ENCODE data around the gene FOXL3.
"Not testable (repeated sequence)": the region's sequence is repeated elsewhere in the genome, so short reads cannot be mapped to it uniquely, and the experiment has no call there.

The FOXL3 gene

DNA sequence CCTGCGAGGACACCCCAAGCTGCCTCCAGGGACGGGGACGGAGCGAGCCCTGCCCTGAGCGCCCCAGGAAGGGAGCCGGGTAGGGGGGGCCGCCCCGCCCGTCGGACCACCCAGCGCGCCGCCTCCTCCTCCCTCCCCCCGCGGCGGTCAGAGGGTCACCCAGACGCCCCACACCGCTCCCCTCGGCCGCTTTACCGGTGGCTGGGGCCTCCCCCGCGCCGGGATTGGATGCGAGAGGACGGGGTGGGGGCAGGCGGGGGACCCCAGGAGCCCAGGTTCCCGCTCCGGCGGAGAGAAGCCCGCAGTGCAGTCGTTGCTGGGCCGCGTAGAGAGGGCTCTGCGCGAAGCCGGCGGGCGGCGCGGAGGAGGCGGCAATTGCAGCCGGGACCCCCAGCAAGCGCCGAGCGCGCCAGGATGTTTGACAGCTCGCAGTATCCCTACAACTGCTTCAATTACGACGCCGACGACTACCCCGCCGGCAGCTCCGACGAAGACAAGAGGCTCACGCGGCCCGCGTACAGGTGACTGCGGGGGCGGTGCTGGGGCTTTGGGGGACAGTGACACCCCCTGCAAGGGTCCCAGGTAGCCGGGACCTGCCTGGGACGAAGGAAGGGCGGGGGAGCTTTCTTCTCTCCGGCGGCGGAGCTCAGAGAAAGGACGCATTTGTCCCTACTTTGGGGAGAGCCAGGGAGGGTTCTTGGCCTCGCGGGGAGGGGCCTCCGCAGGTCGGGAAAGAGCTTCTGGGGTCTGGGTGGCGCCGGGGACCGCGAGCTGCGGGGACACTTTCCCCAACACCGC is at the start of gene FOXL3:
Gene FOXL3 (plus strand): TSS at position 415 of the 798 bp plus-strand sequence. CDS start 0 bp downstream, at position 415.
- DNase-seq (ENCODE audit: low read depth in 2 of 2) = no peak

DNA sequence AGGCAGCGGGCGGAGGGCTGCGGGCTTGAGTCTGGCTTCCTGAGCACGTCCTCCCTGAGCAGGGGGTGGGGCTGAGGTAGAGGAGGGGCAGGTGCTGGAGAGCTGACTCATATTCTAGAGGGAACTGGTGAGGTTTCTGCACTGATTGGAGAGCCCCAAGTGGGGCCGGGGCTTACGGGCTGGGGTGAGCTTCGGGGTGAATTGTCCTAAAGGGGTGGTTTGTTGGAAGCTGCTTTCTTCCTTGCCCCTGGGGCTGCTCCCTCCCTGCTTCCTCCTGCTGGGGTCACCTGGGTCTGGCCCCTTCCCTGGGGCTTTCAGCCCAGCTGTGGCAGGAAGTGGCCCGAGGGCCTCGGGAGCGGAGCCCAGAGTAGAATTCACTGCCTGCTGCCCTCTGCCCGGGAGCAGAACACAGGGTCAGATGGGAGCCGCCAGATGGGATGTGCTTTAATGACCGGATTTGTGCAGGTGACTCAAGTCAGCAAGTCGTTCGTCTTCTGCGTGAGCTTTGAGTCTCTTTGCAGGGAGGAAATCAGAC is 49.0 kb upstream of the FOXL3 start:
- no peak for DNase-seq (ENCODE audit: low read depth in 2 of 2)

DNA sequence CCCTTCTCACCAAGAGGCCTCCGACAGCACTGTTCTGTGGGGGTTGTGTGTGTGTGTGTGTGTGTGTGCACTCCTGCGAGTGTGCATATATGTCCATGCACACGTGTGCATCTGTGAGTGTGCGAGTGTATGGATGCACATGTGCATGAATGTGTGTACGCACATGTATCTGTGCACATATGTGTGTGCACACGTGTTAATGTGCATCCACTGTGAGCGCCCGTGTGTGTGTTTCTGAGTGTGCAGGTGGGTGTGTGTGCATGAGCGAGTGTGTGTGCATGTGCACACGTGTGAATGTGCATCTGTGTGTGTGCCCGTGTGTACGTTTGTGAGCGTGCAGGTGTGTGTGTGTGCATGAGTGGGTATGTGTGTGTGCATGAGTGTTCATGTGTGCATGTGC is 48.5 kb upstream of the FOXL3 start:
- DNase-seq (ENCODE audit: low read depth in 2 of 2) = no peak

DNA sequence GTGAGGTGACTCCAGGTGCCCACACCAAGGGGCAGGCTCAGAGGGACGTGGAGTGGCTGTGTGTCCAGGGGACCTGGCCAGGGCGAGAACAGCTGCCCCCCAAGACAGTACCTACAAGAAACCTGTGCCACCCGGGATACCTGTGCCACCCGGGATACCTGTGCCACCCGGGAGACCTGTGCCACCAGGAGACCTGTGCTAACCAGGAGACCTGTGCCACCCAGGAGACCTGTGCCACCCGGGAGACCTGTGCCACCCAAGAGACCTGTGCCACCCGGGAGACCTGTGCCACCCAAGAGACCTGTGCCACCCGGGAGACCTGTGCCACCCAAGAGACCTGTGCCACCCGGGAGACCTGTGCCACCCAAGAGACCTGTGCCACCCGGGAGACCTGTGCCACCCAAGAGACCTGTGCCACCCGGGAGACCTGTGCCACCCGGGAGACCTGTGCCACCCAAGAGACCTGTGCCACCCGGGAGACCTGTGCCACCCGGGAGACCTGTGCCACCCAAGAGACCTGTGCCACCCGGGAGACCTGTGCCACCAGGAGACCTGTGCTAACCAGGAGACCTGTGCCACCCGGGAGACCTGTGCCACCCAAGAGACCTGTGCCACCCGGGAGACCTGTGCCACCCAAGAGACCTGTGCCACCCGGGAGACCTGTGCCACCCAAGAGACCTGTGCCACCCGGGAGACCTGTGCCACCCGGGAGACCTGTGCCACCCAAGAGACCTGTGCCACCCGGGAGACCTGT is 47.0 kb upstream of the FOXL3 start:
- not testable (repeated sequence) for DNase-seq (ENCODE audit: low read depth in 2 of 2)

DNA sequence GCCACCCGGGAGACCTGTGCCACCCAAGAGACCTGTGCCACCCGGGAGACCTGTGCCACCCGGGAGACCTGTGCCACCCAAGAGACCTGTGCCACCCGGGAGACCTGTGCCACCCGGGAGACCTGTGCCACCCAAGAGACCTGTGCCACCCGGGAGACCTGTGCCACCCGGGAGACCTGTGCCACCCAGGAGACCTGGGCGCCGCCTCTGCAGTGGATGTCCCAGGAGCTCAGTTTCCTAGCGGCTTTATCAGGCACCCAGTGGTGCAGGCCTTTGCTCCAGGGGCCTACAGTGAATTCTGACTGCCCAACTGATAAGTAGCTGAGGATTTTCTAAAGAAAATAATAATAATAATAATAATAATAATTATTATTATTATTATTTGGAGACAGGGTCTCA is 46.4 kb upstream of the FOXL3 start:
- DNase-seq (ENCODE audit: low read depth in 2 of 2) = not testable (repeated sequence)

DNA sequence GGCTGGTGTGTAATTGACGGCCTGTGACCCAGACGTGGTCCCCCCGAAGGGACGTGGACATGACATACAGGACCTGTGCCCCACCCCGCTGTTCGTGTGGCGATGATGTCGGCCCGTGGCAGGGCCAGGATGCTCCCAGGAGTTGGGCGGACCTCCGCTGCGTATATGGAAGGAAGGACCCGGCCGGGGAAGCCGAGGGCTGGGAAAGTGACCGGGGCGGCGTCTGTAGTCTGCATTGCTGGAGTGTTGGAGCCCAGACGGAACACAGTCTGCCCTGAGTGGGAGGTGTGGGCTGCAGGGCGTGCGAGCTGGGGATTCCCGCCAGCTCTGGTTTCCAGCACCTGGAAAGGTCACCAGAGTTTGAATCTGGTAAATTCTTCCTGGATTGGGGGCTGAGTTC is 45.0 kb upstream of the FOXL3 start:
- DNase-seq (ENCODE audit: low read depth in 2 of 2) = no peak

DNA sequence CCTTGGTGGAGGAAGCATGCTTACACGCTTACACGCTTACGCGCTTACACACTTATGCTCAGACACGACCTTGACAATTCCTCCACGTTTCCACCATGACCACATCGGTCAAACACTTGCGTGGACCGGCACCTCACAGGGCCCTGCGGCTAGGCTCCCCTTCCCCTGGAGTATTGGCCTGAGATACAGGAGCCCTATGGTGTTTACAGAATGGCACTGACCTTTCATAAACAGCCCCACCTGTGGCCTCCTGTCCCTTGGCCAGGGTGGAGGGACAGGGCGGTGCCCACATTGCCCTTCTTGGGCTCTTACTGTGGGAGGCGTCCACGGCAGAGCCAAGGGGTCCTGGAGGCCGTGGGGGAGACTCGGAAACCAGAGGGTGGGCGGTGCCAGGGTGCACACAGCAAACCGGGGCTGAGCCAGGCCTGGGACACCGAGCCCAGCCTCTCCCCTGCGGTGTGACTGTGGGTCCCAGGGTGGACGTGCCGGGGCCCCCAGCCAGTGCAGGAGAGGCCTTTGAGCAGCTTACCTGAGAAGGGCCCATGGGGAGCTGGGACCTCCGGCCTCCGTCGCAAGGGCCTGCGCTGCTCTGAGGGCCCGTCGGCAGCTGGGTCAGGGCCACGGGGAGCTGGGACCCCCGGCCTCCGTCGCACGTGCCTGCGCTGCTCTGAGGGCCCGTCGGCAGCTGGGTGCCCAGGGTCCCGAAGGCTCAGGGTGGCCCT is 44.2 kb upstream of the FOXL3 start:
- no peak for DNase-seq (ENCODE audit: low read depth in 2 of 2)

DNA sequence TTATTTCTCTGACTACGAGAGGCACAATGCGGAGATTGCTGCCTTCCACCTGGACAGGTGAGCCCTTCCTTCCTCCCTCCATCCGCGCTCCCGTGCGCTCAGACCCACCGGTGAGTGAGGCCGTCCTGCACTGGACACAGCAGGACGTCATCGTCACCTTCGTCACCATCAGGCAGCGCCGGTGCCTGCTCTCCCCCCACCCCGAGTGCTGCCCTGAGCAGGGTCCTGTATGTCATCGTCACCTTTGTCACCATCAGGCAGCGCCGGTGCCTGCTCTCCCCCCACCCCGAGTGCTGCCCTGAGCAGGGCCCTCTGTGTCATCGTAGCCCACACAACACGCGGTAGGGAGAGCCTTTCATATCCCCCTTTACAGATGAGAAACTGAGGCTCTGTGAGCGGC is 43.5 kb upstream of the FOXL3 start:
- DNase-seq (ENCODE audit: low read depth in 2 of 2) = no peak

DNA sequence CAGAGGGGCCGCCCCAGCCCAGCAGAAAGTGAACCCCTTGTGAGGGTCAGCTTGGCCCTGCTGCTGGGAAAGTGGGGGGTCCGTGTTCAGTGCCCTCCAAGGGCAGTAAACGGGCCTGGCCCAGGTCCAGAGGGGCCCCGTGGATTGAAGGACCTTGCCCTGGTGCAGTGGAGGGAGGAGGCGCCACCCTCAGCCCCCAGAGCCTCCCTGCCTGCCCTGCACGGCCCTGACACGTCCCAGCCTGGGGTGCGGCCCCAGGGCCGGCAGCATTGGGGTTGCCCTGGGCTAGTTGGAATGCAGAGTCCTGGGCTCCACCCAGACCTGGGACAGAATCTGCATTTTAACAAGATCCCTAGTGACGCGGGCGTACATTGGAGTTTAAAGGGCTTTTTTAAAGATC is 42.8 kb upstream of the FOXL3 start:
- no peak for DNase-seq (ENCODE audit: low read depth in 2 of 2)

DNA sequence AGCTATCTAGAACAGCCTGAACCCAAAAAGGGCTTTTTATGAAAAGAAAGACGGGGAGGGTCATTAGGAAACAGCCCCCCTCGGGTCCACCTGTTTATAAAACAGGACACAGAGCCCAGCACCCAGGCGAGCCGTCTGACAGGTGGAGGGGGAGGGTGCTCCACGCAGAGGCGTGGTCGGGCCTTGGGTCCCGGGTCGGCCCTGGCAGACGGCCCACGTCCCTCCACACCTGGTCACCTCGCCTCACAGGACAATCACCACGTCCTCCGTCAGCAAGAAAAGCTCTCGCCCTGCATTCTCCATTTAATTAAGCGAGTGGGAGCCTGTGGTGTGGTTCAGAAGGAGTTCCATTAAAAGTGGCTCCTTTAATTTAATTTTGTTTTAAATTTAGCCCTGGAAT is 42.3 kb upstream of the FOXL3 start:
- DNase-seq (ENCODE audit: low read depth in 2 of 2) = no peak

DNA sequence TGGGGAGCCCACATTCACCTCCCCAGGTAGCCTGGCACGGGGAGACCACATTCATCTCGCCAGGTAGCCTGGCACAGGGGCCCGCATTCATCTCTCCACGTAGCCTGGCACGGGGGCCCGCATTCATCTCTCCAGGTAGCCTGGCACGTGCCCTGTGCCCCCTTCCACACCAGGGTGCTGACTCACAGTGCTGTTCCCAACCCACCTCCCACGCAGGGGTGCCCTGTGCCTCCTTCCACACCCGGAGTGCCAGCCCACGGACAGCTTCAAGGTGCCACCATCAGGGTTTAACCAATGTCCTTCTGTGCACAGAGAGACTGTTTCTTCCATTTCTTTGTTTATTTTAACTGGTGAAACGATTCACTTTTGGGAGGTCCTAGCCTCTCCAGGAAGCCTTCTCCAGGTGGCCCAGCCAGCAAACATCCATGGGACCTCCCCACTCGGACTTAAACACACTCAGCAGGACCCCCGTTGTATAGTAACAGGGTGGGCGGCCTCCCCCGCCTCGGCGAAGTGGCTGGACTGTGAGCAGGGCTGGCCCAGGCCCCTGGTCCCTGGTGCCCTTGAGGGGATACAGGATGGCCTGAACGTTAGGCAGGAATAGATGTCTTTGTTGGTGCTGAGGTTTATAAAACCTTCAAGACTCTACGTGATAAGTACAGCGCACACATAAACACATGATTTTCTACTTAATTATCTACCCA is 41.1 kb upstream of the FOXL3 start:
- DNase-seq (ENCODE audit: low read depth in 2 of 2) = no peak

DNA sequence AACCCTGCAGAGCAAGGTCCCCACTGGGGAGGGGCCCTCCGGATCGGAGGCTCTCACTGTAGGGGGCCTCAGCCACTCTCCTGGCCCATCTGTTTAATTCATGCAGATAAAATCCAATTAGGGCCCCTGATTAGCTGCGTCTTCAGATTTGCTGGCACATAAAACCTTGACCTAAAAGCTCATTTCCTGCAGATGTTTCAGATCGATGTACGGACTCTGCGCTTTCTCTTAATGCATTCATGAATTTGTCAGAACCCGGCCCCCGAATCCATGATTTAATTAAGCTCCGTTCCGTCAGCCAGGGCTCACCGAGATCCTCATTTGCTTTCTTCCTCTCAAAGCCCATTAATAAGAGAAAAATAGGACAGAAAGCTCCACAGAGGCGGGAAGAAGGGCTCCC is 40.0 kb upstream of the FOXL3 start:
- DNase-seq (ENCODE audit: low read depth in 2 of 2) = no peak

DNA sequence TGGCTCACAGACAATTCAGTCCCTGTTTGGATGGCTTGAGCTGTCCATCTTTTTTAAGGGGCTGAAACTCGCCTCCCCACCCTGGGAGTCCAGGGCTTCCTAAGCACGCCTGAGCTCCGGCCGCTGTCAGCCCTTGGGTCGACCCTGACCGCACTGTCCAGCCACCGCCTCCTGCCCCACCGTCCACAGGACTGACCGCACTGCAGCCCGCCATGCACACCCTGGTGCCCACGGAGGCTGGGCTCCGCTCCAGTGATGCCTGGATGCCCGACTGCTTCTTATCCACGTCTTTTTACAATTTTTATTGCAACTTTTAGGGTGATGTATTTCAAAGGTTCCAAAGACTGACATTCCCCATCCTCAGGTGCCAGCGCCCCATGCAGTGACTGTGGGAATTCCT is 39.4 kb upstream of the FOXL3 start:
- no peak for DNase-seq (ENCODE audit: low read depth in 2 of 2)

DNA sequence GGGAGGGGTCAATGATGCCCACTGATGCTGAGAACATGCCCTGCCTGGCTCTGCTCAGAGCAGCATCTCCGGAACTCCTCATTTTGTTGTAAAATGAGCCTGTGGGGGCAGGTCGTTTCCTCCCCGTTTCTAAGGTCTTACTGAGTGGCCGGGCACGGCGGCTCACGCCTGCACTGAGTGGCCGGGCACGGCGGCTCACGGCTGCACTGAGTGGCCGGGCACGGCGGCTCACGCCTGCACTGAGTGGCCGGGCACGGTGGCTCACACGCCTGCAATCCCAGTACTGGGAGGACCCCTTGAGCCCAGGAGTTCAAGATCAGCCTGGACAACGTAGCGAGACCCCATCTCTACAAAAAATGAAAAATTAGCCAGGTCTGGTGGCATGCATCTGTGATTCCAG is 39.0 kb upstream of the FOXL3 start:
- no peak for DNase-seq (ENCODE audit: low read depth in 2 of 2)

DNA sequence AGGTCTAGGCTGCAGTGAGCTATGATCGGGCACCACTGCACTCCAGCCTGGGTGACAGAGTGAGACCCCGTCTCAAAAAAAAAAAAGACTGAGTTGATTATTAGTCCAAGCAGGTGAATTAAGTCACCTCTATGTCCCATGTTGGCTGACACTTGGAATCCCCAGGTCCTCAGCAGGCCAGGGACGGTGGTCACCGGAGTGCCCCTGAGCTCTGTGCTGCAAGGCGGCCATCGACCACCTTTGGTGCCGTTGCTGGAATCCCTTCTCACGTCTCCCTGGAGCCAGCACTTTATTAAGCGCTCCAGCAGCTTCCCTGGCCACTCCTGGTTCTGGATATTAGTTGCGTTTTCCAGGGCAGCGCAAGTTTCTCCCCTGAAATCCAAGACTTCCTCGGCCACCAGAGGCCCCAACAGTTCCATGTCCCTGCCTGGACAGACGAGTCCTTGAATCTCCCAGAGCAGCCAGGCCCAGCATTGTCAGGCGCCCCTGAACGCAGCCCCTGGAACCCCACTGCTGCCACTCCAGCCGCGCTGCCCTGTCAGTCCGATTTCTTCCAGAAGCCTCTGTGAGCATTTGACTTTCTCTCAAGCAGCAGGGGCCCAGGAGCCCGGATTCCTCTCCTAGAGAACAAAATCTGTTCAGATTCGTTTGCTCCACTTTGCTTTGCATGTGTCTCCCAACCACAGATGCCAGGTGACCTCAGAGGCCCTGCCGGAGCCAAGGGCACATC is 38.4 kb upstream of the FOXL3 start:
- no peak for DNase-seq (ENCODE audit: low read depth in 2 of 2)

DNA sequence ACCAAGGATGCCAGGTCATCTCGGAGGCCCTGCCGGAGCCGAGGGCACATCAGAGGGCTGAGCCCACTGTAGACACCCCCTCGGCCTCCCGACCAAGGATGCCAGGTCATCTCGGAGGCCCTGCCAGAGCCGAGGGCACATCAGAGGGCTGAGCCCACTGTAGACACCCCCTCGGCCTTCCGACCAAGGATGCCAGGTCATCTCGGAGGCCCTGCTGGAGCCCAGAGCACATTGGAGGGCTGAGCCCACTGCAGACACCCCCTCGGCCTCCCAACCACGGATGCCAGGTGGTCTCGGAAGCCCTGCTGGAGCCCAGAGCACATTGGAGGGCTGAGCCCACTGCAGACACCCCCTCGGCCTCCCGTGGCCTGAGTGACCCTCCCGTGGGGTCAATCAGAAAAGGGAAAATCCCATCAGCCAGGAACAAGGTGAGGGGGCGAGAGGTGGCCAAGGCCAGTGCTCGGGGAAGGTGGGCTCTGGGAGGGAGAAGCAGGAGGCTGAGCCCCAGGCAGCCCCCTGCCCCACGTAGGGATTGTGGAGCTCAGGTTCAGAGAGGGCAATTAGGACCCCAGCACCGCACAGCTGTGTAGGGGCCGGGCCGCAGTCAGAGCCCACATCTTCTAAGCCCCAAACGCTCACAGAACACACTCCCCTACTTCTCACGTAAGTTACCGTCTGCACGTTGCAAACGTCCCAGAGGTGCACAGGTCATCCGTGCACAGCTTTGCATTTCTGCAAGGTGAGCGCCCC is 37.6 kb upstream of the FOXL3 start:
- DNase-seq (ENCODE audit: low read depth in 2 of 2) = no peak

DNA sequence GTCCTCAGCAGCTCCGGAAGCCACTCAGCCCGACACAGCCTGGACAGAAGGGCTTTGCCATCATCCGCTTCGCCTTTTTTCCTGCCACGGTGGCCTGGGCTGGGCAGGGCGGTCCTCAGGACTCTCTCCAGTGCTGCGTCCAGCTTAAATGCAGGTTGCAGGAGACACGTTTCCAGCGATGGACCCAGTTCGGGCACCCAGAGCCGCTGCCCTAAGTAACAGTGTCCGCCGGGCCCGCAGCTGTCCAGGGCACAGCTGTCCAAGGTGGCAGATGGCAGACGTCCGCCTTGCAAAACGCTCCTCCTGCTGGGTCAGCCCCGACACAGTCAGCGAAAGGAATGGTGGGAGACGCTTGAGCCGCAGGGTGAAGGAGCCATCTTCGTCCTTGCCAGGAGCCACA is 37.0 kb upstream of the FOXL3 start:
- DNase-seq (ENCODE audit: low read depth in 2 of 2) = no peak

DNA sequence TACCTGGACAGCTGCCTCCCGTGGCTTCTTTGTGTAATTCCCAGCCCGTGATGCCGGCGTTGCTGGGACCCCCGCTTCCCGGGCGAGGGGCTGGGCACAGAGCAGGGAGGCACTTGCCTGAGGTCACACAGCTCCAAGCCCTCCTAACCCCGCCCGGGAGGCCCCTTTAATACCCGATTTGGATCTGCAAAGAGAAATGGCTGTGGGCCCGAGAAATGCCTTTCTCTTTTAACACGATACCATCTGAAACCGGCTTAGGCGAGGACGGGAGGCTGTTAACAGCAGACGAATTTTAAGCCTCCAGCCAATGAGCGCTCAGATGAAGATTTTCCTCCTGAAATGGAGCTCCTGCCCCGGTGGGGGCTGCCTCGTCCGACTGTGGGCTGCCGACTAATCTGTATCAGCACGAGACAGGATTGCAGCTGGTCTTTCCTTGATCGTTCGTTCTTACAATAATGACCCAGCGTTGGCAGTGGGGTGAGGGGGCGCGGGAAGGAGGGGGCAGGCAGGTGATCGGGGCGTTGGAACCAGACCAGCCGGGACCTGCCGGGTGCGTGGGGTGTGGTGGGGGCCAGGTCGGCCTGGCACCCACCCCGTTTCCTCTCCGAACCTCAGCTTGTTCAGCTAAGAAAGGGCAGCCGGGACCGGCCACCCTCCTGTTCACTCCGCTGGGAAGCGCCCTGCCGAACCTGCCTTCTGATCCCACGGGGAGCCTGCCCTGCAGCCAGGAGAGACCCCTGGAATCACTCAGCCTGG is 36.2 kb upstream of the FOXL3 start:
- no peak for DNase-seq (ENCODE audit: low read depth in 2 of 2)

DNA sequence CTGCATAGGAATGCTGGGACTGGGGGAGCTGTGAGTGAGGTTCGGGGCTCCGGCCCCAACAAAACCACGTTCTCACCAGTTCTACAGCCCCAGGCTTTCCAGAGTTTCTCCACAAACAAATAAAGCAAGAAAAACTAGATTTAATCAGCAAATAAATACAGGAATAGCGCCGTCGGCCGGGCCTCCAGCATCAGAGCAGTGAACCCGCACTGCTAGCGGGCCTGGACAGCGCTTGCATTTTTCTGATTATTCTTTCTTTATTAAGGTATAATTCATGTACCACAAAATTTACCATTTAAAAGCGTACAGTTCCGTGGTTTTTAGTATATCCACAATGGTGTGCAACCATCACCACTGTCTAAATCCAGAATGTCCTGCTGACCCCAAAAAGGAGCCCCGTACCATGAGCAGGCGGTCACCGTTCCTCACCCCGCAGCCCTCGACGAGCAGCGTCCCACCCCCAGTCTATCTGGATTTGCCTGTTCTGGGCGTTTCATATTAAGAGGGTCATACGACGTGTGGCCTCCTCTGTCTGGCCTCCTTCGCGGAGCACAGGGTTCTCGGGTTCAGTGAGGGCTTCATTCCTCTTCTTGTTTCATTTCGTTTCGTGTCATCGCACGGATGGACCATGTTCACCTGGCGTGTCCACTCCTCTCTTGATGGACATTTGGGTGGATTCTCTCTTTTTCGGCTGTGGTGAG is 35.5 kb upstream of the FOXL3 start:
- no peak for DNase-seq (ENCODE audit: low read depth in 2 of 2)

Measured in stimulated activated CD8-positive, alpha-beta memory T cell treated with anti-CD3 and anti-CD28 coated beads, Interleukin-15, amount 100 ng/mL, for 4 hours (primary cell).